Endothelial cell of umbilical vein (primary cell): ENCODE data around the gene TMOD4.

ENCODE experiments used
- CTCF ChIP-seq, 2 donors: IDR thresholded peaks; 1 replicate in 1 of 2; 2 replicates in 1 of 2; pipeline ENCODE4 v1.5.1; 2011; ENCODE audit warnings: low read length in 2 of 2, mild to moderate bottlenecking in 2 of 2, moderate library complexity in 2 of 2, control low read depth in 1 of 2, inconsistent platforms in 1 of 2, low read depth in 1 of 2; ENCODE audit not compliant: insufficient read depth in 1 of 2; ENCODE audit errors: extremely low read depth in 1 of 2
- EZH2 ChIP-seq: IDR thresholded peaks from 2 replicates; pipeline ENCODE4 v1.6.1; 2012; ENCODE audit warnings: borderline replicate concordance, low read depth, mild to moderate bottlenecking, moderate library complexity, low read length, inconsistent platforms; ENCODE audit not compliant: severe bottlenecking
- POLR2A ChIP-seq: IDR thresholded peaks from 2 replicates; pipeline ENCODE4 v1.6.1; 2012; ENCODE audit warnings: low read depth, mild to moderate bottlenecking, control low read depth, low read length

GRCh38 chr1:151198254-151199127 lies 22.7 kb upstream of the TMOD4 start, which contains the start of gene PIP5K1A:
- TF ChIP-seq POLR2A (peak; percentile 65), CTCF (IDR thresholded peaks at IDR 0.05; ENCODE audit: extremely low read depth in 1 of 2, insufficient read depth in 1 of 2, low read depth in 1 of 2, low read length in 2 of 2) (no peak), EZH2 (no peak)
